22Rv1 (cell line): ENCODE measurements around the gene GLIS1.

Source experiments
- H3K27ac ChIP-seq: fragments of 450-650 bp; 2 replicates; pipeline ENCODE4 v1.5.1; 2017
- ZFX ChIP-seq: fragments of 450-650 bp; IDR thresholded peaks from 2 replicates; pipeline ENCODE4 v1.6.1; 2017; ENCODE audit warnings: antibody characterized with exemption, borderline replicate concordance
- TF ChIP-seq, protein P1 (sequence below): fragments of 450-650 bp; IDR thresholded peaks from 2 replicates; pipeline ENCODE4 v1.5.1; 2017; ENCODE audit warnings: mild to moderate bottlenecking

Gene GLIS1

DNA sequence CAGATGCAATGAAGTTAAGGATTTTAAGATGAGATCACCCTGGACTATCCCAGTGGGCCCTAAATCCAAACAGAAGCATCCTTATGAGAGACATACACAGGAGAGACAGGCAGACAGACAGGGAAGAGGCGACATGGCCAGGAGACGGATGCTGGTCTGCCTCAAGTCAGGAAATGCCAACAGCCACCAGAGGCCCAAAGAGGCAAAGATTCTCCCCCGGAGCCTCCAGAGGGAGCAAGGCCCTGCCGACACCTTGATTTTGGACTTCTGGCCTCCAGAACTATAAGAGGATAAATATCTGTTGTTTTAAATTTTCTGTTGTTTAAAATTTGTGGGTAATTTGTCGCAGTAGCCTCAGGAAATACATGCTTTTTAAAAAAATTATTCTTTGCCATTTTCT, 116.4 kb downstream of the GLIS1 start:
- TF ChIP-seq, protein P1, sequence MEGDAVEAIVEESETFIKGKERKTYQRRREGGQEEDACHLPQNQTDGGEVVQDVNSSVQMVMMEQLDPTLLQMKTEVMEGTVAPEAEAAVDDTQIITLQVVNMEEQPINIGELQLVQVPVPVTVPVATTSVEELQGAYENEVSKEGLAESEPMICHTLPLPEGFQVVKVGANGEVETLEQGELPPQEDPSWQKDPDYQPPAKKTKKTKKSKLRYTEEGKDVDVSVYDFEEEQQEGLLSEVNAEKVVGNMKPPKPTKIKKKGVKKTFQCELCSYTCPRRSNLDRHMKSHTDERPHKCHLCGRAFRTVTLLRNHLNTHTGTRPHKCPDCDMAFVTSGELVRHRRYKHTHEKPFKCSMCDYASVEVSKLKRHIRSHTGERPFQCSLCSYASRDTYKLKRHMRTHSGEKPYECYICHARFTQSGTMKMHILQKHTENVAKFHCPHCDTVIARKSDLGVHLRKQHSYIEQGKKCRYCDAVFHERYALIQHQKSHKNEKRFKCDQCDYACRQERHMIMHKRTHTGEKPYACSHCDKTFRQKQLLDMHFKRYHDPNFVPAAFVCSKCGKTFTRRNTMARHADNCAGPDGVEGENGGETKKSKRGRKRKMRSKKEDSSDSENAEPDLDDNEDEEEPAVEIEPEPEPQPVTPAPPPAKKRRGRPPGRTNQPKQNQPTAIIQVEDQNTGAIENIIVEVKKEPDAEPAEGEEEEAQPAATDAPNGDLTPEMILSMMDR = no peak
- TF ChIP-seq ZFX = no peak
- no peak overlapping the region for H3K27ac ChIP-seq

DNA sequence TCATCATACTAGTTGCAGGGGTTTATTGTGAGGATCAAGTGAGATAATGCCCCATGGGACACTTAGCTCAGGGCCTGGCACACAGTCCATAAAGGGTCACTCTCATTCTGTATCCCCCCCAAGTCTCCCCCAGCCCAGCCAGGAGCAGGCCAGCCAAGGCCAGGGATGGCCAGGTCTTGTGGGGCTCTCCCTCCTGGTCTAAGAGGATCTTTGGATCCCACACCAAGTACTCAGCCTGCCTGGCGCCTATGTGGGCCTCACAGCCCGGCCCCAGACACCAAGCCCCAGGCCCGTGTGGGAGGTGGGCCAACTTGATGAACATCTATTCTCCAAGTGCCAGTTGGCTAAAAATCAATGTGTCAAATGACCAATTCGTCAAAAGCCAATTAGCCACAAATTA, 117.8 kb downstream of the GLIS1 start:
- TF ChIP-seq ZFX = no peak
- TF ChIP-seq, protein P1 = no peak
- H3K27ac ChIP-seq = no peak overlapping the region

DNA sequence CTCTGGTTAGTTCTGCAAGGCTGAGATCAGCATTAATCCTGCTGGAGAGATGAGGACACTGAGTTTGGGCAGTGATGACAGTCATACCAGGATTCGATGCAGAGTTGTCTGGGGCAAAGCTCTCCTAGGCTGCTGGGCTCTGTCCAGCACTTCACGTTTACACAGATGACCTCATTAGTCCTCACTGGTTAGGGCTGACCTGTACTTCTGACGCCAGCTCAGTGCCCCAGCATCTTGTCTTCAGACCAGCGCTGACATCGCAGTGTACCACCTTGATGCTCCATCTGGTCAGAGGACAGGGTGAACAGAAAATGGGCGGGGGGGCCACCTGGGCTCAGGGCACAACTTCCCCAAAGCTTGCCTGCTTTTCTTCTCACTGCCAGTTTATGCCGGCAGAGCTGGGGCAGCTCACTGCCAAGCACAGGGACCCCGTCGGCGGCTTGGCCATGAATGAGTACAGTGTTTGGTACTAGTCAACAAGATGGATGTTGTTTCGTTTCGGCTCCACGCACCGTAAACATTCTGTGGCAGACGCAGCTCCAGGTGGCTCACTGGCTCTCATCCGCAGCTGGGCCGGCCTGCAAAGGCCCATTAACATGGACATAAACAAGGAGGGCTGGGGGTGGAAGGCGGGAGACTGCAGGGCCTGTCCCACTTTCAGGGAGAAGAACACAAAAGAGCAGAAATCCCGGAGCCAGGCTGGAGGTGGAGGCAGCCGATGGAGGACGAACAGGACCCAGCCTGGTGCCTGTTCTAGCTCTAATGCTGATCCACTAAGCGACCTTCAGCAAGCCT, 118.7 kb downstream of the GLIS1 start:
- no peak overlapping the region for H3K27ac ChIP-seq
- no peak for TF ChIP-seq ZFX
- TF ChIP-seq, protein P1 = no peak

DNA sequence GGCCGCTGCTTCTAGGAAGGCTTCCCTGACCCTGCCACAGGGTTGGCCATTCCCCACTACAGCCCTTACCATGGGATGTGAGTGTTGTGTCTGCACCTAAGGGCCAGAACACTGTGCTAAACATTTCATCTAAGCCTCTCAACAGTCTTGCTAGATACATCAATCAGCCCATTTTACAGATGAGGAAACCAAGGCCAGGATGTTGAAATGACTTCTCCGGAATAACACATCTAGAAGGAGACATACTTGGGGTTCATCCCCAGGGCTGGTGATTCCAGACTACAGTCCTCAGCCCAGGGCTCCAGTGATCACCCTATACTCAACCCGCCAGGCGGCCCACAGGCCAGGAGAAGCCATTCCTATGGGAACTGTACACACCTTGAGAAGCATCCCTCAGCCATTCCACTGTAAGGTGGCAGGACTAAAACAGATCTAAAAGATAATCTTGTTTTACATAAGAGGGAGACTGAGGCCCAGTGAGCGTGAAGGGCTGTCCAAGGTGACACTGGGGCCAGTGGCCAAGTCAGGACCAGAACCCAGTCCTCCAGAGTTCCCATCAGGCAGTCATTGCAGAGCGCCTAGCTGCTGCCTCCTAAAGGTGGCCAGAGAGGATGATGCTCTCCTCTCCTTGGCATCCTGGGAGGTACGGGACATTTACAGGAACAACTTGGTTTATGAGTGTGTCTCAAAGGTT, 119.5 kb downstream of the GLIS1 start:
- H3K27ac ChIP-seq = no peak overlapping the region
- no peak for TF ChIP-seq ZFX
- TF ChIP-seq, protein P1 = no peak

DNA sequence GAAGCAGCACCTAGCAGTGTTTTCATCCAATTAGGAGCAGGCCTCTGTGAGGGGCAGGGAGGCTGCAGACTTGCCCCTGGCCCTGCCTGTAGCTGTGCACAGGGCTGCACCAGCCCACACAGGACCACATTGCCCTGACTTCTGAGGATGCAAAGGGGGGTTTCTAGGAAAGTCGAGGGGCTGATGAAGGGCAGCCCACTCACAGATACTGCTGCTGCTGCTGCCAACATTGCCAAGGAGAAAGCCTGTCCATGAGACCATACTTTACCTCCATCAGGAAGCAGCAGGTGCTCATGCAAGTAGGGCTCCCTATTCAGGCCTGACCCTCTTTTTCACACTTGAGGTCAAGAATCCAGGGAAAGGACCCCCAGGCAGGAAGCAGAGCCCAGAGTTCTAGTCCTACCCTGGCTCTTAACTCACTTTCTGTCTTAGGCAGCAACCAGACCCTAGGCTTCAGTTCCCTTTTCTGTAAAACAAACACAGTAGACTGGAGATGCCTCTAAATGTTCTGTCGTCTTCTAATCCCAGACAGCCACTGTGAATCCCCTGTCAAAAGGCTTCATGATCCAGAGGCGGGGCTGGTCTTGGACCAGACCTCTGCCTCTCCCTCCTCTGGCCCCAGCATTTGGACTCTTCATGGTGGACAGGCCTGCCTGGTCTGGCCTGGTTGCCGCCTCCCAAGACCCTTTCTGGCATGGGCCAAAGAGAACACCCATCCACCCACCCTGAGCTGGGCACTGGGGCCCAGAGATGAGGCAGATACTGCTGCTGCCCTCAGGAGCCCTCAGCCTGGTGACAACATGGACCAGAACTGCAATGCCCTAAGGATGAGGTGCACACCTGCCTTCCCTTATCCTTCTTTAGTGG, 120.2 kb downstream of the GLIS1 start:
- TF ChIP-seq, protein P1 = no peak
- no peak for TF ChIP-seq ZFX

DNA sequence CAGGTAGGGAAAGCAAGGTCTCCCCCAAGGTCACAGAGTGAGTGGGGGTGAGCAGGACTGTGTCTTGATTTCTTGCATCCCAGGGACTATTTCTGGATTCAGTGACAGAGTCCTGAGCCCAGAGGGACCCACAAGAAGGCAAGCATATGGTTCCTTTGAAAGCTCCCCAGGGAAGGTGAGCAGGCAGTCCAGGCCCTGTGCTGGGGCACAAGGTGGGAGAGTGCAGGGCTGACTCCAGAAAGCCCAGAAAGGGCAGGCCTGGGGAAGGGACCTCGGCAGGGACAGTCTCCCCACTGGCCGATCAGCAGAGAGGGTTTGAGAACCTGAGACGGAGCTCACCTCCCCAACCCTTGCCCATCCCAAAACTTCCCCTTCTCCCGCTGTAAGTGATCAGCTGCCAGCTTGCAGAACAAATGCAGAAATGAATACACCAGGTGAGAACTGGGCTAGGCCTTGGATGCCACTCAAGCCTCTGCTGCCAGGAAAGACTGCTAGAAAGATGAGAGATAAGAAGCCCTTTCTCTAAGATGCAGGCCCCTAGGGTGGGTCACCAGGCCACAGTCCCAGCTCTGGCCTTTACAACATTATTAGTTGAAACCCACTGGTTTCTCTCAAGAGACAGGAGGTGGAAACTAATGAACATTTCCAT, 121.0 kb downstream of the GLIS1 start:
- TF ChIP-seq ZFX = no peak
- TF ChIP-seq, protein P1 = no peak
- no peak overlapping the region for H3K27ac ChIP-seq

More for the DNA sequence above, 120.2 kb downstream of the GLIS1 start:
- H3K27ac ChIP-seq = no peak overlapping the region
